Fibroblast of lung (primary cell): ENCODE measurements around the gene CREB5. TPM values are rescaled to one million over a fixed set of nuclear protein-coding genes. Genes with fewer than 3 reads are reported as not detected.

Experiments used
- DNase-seq, 2 donors: peaks; one replicate each; pipeline versions ENCODE4 v3.0.0 to v3.0.0-alpha.2; 2010; ENCODE audit warnings: low read depth in 2 of 2
- H2AFZ ChIP-seq: 2 replicates; pipeline ENCODE4 v1.5.1; 2012; ENCODE audit warnings: low read length, control low read depth, inconsistent platforms
- H3K27ac ChIP-seq: 2 replicates; pipeline ENCODE4 v1.5.1; 2011; ENCODE audit warnings: low read length, control low read depth; ENCODE audit not compliant: insufficient read depth
- H3K27me3 ChIP-seq: 2 replicates; pipeline ENCODE4 v1.5.1; 2011; ENCODE audit warnings: mild to moderate bottlenecking, low read length; ENCODE audit not compliant: control insufficient read depth, insufficient read depth
- H3K36me3 ChIP-seq: 2 replicates; pipeline ENCODE4 v1.5.1; 2011; ENCODE audit warnings: low read length; ENCODE audit not compliant: control insufficient read depth, insufficient read depth
- H3K4me1 ChIP-seq: 2 replicates; pipeline ENCODE4 v1.5.1; 2011; ENCODE audit warnings: low read length; ENCODE audit not compliant: control insufficient read depth, insufficient read depth; ENCODE audit errors: extremely low read depth
- H3K4me2 ChIP-seq: 2 replicates; pipeline ENCODE4 v1.5.1; 2011; ENCODE audit warnings: low read length, control low read depth; ENCODE audit not compliant: insufficient read depth; ENCODE audit errors: extremely low read depth
- H3K4me3 ChIP-seq, 4 experiments: fragments of 200-600 bp in 1 of 4; sonication (generic) in 1 of 4; replicated peaks in 1 of 4; 2 replicates each; pipeline ENCODE4 v1.5.1; 2011 to 2016; ENCODE audit warnings: low read length in 4 of 4, low read depth in 3 of 4, mild to moderate bottlenecking in 3 of 4, control low read depth in 2 of 4, inconsistent platforms in 1 of 4, mixed read lengths in 1 of 4; ENCODE audit not compliant: insufficient read depth in 1 of 4; ENCODE audit errors: control extremely low read depth in 1 of 4
- H3K79me2 ChIP-seq: 2 replicates; pipeline ENCODE4 v1.5.1; 2012; ENCODE audit warnings: mild to moderate bottlenecking, low read length, inconsistent platforms; ENCODE audit not compliant: control insufficient read depth, insufficient read depth
- H3K9ac ChIP-seq: 2 replicates; pipeline ENCODE4 v1.5.1; 2011; ENCODE audit warnings: mild to moderate bottlenecking, low read length, control low read depth; ENCODE audit not compliant: insufficient read depth
- H3K9me3 ChIP-seq: 2 replicates; pipeline ENCODE4 v1.5.1; 2012; ENCODE audit warnings: low read depth, low read length; ENCODE audit not compliant: control insufficient read depth, insufficient read depth
- H4K20me1 ChIP-seq: 2 replicates; pipeline ENCODE4 v1.5.1; 2011; ENCODE audit warnings: low read length; ENCODE audit not compliant: control insufficient read depth, insufficient read depth; ENCODE audit errors: extremely low read depth
- EZH2 ChIP-seq: IDR thresholded peaks from 2 replicates; pipeline ENCODE4 v1.5.1; 2012; ENCODE audit warnings: low read length, control low read depth, mild to moderate bottlenecking; ENCODE audit errors: missing control alignments
- polyA plus RNA-seq, 2 donors: library from polyadenylated mRNA; depleted of rRNA in 1 of 2; stranded (reverse) in 1 of 2; unstranded in 1 of 2; fragments of >200 nt; gene quantifications; 2 replicates each; pipeline ENCODE4 v1.2.1, GENCODE V29; 2011 to 2012; ENCODE audit warnings: missing spikeins in 1 of 2
- total RNA-seq: library from RNA; depleted of rRNA; stranded (reverse); fragments of >200 nt; gene quantifications from 2 replicates; pipeline ENCODE4 v1.2.1, GENCODE V29; 2014
- TF ChIP-seq, protein P1 (sequence below), 2 donors: IDR thresholded peaks in 1 of 2; conservative IDR thresholded peaks in 1 of 2; 1 replicate in 1 of 2; 2 replicates in 1 of 2; pipeline ENCODE4 v1.5.1; 2011 to 2012; ENCODE audit warnings: low read length in 2 of 2, control low read depth in 1 of 2, inconsistent platforms in 1 of 2, low read depth in 1 of 2, mild to moderate bottlenecking in 1 of 2

CREB5 gene
- total and polyA plus RNA-seq, 2 donors (not counting 1 experiment from before 2014, with no cell fraction given): 8.2 to 28.4 TPM

DNA sequence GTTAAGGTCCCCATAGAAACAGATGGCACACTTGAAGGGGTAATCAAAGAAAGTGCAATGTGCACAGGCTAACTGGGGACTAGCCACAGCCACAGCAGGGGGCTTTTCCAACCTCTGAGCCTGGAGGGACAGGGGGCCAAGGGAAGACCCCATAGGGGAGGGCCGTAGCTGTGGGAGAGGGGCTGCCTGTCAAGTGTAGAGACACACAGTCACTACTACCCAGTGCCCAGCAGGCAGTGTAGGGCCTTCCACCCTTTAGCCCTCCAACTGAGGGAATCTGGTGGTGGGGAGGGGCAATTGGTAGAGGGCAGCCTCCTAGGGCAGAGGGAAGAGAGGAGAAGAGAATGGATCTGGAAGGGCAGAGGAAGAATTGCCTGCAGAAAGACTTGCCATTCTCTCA lies 54.6 kb downstream of the CREB5 start:
- no peak overlapping the region for H3K4me3 ChIP-seq
- H3K9ac ChIP-seq: no peak overlapping the region
- no peak overlapping the region for H3K4me2 ChIP-seq
- no peaks in the 10 kb centered on the region for H4K20me1 ChIP-seq
- no peaks in the 10 kb centered on the region for H3K27me3 ChIP-seq
- no peaks in the 10 kb centered on the region for H3K4me1 ChIP-seq
- no peak for DNase-seq
- H3K36me3 ChIP-seq: no peaks in the 10 kb centered on the region
- H3K79me2 ChIP-seq: no peaks in the 10 kb centered on the region
- no peaks in the 10 kb centered on the region for H3K9me3 ChIP-seq
- H3K27ac ChIP-seq: no peak overlapping the region
- no peak overlapping the region for H2AFZ ChIP-seq
- TF ChIP-seq EZH2: no peak
- TF ChIP-seq, protein P1, sequence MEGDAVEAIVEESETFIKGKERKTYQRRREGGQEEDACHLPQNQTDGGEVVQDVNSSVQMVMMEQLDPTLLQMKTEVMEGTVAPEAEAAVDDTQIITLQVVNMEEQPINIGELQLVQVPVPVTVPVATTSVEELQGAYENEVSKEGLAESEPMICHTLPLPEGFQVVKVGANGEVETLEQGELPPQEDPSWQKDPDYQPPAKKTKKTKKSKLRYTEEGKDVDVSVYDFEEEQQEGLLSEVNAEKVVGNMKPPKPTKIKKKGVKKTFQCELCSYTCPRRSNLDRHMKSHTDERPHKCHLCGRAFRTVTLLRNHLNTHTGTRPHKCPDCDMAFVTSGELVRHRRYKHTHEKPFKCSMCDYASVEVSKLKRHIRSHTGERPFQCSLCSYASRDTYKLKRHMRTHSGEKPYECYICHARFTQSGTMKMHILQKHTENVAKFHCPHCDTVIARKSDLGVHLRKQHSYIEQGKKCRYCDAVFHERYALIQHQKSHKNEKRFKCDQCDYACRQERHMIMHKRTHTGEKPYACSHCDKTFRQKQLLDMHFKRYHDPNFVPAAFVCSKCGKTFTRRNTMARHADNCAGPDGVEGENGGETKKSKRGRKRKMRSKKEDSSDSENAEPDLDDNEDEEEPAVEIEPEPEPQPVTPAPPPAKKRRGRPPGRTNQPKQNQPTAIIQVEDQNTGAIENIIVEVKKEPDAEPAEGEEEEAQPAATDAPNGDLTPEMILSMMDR (conservative IDR thresholded peaks at IDR 0.05 in 1 of 2, IDR thresholded peaks at IDR 0.05 in 1 of 2; ENCODE audit: low read depth in 1 of 2, low read length in 2 of 2): no peak

DNA sequence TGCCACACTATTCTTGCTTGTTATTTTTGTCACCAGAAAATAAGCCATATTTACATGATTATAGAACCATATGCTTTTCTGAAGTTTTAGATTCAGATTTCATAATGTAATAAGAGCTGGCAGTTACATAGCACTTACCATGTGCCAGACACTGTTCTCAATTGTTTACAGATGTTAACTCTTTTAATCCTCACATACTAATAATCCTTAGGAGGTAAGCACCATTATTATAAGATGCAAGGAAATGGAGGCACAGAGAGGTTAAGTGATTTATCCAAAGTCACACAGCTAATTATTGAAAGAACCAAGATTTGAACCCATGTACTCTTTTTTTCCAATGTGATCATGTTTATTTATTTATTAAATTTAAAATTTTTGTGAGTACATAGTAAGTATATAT lies 57.2 kb downstream of the CREB5 start:
- H3K4me3 ChIP-seq: no peak overlapping the region
- no peaks in the 10 kb centered on the region for H3K9me3 ChIP-seq
- H3K27ac ChIP-seq: no peak overlapping the region
- no peaks in the 10 kb centered on the region for H3K4me1 ChIP-seq
- no peaks in the 10 kb centered on the region for H4K20me1 ChIP-seq
- H3K4me2 ChIP-seq: no peak overlapping the region
- no peak overlapping the region for H2AFZ ChIP-seq
- DNase-seq: no peak
- TF ChIP-seq, protein P1 (conservative IDR thresholded peaks at IDR 0.05 in 1 of 2, IDR thresholded peaks at IDR 0.05 in 1 of 2; ENCODE audit: low read depth in 1 of 2, low read length in 2 of 2): no peak
- TF ChIP-seq EZH2: no peak
- H3K79me2 ChIP-seq: no peaks in the 10 kb centered on the region
- no peaks in the 10 kb centered on the region for H3K27me3 ChIP-seq
- H3K9ac ChIP-seq: no peak overlapping the region
- no peaks in the 10 kb centered on the region for H3K36me3 ChIP-seq

DNA sequence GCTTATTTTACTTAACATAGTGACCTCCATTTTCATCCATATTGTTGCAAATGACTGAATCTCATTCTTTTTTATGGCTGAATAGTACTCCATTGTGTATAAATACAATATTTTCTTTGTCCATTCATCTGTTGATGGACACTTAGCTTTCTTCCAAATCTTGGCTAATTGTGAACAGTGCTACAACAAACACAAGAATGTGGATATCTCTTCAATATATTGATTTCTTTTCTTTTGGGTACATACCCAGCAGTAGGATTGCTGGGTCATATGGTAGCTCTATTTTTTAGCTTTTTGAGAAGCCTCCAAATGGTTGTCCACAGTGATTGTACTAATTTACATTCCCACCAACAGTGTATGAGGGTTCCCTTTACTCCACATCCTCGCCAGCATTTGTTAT lies 58.0 kb downstream of the CREB5 start:
- no peak for DNase-seq
- no peaks in the 10 kb centered on the region for H3K4me1 ChIP-seq
- TF ChIP-seq EZH2: no peak
- TF ChIP-seq, protein P1 (conservative IDR thresholded peaks at IDR 0.05 in 1 of 2, IDR thresholded peaks at IDR 0.05 in 1 of 2; ENCODE audit: low read depth in 1 of 2, low read length in 2 of 2): no peak
- H3K4me2 ChIP-seq: no peak overlapping the region
- no peak overlapping the region for H3K4me3 ChIP-seq
- H3K36me3 ChIP-seq: no peaks in the 10 kb centered on the region
- H3K79me2 ChIP-seq: no peaks in the 10 kb centered on the region
- no peaks in the 10 kb centered on the region for H3K9me3 ChIP-seq
- no peak overlapping the region for H3K9ac ChIP-seq
- no peak overlapping the region for H3K27ac ChIP-seq
- no peak overlapping the region for H2AFZ ChIP-seq
- no peaks in the 10 kb centered on the region for H4K20me1 ChIP-seq
- no peaks in the 10 kb centered on the region for H3K27me3 ChIP-seq
